Activated CD8-positive, alpha-beta memory T cell treated with anti-CD3 and anti-CD28 coated beads for 1 hour (primary cell): Measurements from ENCODE around the gene P3H2.
"Not testable (repeated sequence)": the region's sequence is repeated elsewhere in the genome, so short reads cannot be mapped to it uniquely, and the experiment has no call there.

Experiments
- DNase-seq, 2 donors: peaks; one replicate each; pipeline ENCODE4 v3.0.0-alpha.2; 2020; ENCODE audit warnings: low read depth in 1 of 2; ENCODE audit errors: extremely low read depth in 1 of 2

P3H2 gene

GRCh38 chr3:190089711-190090110, 31.0 kb downstream of the P3H2 start:
- DNase-seq, result no peak

DNA sequence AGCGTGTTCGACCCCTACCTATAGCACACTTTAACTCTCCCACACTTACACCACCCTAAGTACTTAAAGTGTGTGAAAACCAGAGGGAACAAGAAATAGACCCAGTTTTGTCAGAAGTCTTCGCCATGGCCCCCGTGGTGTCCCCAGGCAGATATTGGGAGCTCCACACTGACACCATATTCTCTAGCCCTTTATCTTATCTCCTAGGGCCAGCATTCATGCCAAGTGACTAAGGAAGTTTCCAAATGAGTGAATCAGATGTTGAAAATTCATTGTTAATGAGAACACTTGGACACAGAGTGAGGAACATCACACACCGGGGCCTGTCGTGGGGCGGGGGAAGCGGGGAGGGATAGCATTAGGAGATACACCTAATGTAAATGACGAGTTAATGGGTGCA, 31.8 kb downstream of the P3H2 start:
- DNase-seq, result no peak

DNA sequence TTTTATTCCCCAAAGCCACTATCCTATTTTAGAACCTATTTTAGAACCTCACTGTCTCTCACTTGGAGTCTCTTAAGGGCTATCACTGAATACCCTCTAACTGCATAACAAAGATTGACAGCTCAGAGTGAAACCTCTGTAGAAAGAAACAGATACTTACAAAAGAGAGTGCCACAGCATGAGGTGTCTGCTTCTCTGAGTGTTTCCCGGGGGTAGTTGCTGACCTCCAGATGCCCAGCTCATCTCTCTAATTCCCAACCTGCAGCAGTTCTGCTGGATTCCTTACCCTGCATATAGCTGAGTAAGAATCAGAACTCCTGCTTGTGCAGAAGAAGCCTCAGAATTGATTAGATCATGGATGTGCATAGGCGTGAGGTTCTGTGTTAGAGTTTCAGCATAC, 34.5 kb downstream of the P3H2 start:
- DNase-seq, result no peak

DNA sequence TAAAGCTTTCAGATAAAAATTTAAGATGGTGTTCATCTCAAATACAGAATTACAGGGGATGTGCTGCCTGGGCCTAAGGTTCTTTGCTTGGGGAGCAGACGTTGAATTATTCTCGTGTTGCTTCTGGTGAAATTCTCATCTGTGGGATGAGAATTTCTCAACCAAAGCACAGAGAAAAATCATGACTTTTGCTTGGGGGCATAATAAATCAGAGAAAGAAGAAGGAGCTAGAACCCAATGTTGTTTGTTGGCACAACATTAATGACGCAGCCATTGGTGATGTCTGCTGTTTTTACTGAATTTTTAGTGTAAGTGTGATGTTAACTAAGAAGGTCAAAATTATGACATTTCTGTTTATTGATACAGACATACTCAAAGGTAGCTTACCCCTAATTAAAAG, 35.7 kb downstream of the P3H2 start:
- no peak for DNase-seq

DNA sequence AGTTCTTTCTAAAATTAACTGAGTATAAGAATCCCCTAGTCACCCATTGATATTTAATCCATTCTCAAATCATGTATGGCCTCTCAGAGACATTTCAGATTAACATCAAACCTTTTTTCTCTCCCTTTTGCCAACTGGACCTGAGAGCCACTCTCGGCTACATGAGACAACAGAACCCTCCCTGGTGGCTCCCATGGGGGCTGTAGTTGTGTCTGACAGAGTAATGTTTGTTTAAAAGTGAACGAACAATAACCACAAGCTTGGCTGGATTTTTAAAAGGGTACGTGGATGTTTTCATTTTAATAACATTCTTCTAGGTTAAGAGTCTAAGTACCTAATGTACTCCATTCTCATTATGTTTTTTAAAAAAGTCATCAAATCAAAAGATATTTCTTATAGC, 37.1 kb downstream of the P3H2 start:
- DNase-seq, result no peak

DNA sequence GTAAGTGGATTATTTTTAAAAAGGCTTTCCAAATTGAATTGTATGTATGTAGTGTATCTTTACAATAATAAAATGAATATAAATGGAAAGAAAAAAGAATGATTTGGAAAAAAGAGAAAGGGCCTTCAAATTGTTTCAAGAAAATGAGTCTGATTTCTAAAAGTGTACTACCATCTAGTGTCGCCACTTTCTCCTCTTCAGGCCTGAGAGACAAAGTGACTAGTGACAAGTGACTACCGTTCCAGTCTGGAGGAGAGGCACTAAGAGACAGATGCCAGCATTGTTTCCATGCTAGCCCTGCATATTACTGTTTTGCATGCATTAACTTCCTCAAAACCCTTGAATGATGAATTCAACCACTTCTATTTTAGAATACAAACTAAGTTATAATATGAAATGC, 39.3 kb downstream of the P3H2 start:
- no peak for DNase-seq

GRCh38 chr3:190079173-190079572, 41.5 kb downstream of the P3H2 start:
- DNase-seq, result not testable (repeated sequence)

GRCh38 chr3:190077395-190078045, 43.2 kb downstream of the P3H2 start:
- DNase-seq, result no peak

DNA sequence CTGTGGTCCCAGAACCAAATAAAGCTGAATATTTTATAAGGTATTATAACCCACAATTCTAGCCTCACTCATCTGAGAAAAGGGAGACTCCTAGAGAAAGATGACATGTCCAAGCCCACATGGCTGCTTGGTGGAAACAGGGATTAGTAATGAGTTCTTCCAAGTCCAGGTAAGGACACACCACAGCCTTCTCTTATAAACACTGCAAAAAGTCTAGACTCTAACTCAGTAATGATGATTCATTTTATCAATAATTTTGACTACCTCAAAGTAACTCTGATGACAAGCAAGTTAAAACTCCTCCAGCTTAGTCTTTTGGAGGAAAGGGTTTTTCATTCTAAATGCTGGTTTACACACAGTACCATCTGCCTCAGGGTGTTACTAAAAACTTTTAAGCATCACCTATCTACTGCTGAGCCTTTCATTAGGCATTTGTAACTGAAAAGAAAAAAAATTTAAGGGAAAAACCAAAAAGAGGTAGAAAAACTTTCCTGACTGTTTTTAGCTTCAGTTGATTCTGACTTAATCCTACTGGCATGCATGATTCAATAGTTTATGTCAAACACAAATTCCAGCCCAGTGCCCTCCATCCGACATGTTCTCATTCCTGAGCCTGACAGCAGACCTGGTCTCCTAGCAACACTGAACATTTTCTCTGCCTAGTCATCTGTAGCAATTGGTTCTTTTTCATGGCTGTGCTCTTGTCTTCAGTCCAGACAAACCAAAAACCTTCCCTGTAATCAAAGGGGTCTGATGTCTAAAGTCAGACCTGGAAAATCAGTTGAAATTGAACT, 43.9 kb downstream of the P3H2 start:
- no peak for DNase-seq

- DNase-seq, result no peak
Measured at GRCh38 chr3:190076136-190076535, 44.6 kb downstream of the P3H2 start.

DNA sequence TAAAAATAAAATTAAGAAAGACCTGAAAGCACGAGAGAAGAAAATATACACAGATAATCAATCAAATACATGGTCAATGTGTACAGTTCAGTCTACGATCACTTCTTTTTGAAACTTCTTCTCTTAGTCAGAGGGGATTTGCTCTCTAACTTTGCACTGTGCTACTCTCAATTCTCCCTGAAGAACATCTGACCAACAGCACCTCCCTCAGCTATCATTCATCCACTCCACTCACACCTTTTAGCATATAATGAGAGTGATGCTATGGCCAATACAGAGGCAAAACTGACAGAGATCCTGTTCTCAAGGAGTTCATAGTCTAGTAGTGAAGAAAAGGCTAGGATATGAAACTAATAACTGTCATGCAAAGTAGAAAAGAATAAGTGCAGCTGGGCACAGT, 45.9 kb downstream of the P3H2 start:
- DNase-seq, result no peak

GRCh38 chr3:190073264-190074008, 47.3 kb downstream of the P3H2 start:
- no peak for DNase-seq

- DNase-seq, result no peak
Measured at GRCh38 chr3:190072856-190073255, 47.8 kb downstream of the P3H2 start.

GRCh38 chr3:190071921-190072320, 48.8 kb downstream of the P3H2 start:
- DNase-seq, result not testable (repeated sequence)

GRCh38 chr3:190070622-190071347, 49.9 kb downstream of the P3H2 start:
- DNase-seq, result no peak

DNA sequence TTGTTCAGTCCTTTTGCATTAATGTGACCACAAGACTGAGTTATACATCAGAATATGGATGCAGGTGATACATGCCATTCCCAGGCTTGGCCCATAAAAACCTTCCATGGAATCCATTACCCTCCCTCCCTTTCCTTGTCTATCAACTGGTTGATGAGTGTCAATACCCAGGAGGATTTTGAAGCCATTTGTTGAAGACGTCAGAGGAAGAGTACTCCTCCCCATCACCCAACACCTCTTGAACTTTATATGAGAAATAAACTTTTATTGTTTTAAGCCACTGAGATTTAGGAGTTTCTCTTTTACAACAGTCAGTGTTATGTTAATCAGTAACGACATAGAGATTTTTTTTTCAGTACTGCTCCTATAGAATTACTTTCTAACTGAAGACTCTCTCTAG, 55.5 kb downstream of the P3H2 start:
- no peak for DNase-seq

DNA sequence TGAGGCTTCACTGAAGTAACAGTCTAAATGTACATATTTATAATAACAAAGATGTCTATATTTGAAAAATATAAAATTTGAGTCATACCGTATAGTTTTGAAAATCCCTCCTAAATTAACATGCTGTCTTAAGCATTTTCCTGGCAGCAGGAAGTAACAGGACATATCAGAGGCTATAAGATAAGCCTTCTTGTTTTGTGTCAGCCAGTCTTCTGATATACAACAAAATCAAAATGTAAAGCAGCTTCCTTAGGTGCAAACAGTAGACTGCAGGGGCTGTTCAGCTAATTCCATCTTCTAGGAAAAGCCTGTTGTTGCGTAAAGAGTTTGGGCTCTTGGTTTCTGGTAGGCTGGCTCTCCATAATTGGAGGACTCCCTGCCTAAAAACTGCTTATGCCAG, 56.0 kb downstream of the P3H2 start:
- DNase-seq, result no peak

GRCh38 chr3:190064112-190064511, 56.6 kb downstream of the P3H2 start:
- no peak for DNase-seq

DNA sequence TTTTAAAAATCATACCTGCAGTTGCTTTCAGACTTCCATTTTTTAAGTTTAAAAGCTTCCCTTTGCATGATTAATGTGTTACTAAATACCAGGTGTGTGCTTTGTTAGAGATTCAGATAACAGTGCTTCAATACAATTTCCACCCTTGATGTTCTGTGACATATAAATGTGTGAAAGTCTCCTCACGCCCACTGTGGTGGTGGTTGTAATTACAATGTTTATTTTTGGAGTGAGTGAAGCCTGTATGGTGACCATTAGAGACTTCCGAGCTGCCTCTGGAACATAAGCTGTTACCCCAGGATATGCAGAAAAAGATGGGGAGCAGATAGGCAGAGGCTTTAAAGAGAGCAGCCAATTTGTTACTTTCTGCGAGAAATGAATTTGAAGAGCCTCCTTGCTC, 57.2 kb downstream of the P3H2 start:
- no peak for DNase-seq

DNA sequence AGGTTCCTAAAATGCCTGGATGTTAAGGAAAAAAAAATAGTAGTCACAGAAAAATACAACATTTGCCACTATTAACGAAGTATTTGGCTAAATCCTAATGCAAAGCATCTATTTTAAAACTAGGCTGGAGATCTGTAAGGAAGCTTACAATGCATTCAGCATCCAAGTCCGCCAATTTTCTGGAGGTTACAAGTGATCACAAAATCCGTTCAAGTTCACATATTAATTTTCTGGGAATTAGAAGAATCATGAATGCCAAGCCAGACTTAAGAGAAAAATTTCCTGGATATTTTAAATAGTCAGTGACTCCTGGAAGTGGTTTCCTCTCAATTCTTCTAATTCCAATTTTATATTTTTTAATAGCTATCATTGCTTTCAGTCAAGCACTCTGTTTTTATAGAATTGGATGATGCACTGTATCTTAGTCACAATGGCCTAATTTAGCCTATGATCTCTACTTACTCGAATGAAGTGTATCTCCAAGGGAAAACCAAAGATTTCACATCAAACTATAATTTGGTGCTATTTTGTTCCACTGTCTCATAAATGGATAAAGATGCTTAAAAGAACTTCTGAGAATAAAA, 60.4 kb downstream of the P3H2 start:
- DNase-seq, result no peak

DNA sequence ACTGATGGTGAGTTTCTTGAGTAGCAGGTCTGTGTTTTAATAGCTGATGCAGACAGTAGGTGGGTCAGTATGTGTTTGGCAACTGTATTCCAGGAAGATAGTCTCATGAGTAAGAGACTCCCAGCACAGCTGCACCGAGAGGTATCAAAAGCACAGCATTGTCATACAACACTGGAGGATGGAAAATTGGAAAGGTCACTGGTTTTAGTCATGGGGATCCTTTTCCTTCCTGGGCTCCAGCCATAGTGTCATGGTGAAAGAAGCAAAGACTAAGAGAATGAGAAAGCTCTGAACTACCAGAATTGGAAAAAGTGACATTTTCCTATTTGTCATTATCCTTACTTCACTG, 61.5 kb downstream of the P3H2 start:
- DNase-seq, result no peak
